ENCODE data around the gene TFF1. TPM values are rescaled to one million over a fixed set of nuclear protein-coding genes. Genes with fewer than 3 reads are reported as not detected.

The TFF1 gene
- total RNA-seq, 4 donors from 2014 or later, result 8.6 to 45.3 (median 25.8) TPM; not detected in 1

DNA sequence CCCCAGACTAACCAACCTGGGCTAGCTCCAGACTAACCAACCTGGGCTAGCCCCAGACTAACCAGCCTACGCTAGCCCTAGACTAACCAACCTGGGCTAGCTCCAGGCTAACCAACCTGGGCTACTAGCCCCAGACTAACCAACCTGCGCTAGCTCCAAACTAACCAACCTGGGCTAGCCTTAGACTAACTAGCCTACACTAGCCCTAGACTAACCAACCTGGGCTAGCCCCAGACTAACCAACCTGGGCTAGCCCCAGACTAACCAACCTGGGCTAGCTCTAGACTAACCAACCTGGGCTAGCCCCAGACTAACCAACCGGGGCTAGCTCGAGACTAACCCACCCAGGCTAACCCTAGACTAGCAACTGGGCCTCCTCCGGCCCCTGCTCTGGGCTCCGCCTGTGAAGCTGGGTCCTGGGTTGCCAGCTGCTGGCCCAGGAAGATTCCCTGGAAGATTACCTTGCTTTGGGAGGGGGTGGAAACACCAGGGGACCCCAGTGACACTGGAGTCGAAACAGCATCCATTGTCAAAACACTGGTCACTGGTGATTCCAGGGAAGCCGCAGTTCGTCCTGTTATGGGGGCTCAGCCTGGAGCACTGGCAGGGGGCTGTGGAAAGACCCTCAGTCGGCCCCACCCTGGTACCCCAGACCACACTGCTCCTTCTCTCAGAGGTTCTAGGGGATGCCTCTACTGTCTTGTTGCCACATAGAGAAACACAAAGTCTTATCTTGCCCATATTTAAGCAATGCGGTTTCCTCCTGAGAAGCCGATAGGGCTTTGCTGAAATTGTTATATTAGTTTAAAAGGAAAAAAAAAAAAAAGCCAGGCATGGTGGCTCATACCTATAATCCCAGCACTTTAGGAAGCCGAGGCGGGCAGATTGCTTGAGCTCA is 16.7 kb downstream of the TFF1 start:
- H3K4me3 ChIP-seq, result no peak overlapping the region
- 73 to 81% methylated on average over 4 to 14 of the region's 14 CpGs for WGBS, 2 donors (ENCODE audit: low coverage in 1 of 2)
- DNase-seq, result no peak
- in situ Hi-C loops (cut with MboI; ENCODE audit: low pct_ligation_motif_present in 1 of 4, low pct_unique_long_range_greater_than_20kb in 1 of 4, low sequenced_read_pairs in 3 of 4) (no loop called here), intact Hi-C loops (cut with DNase I; ENCODE audit: low total_unique reads) (no loop called here)
- no peak for TF ChIP-seq POLR2A (IDR thresholded peaks at IDR 0.05)
- TF ChIP-seq, protein P1, sequence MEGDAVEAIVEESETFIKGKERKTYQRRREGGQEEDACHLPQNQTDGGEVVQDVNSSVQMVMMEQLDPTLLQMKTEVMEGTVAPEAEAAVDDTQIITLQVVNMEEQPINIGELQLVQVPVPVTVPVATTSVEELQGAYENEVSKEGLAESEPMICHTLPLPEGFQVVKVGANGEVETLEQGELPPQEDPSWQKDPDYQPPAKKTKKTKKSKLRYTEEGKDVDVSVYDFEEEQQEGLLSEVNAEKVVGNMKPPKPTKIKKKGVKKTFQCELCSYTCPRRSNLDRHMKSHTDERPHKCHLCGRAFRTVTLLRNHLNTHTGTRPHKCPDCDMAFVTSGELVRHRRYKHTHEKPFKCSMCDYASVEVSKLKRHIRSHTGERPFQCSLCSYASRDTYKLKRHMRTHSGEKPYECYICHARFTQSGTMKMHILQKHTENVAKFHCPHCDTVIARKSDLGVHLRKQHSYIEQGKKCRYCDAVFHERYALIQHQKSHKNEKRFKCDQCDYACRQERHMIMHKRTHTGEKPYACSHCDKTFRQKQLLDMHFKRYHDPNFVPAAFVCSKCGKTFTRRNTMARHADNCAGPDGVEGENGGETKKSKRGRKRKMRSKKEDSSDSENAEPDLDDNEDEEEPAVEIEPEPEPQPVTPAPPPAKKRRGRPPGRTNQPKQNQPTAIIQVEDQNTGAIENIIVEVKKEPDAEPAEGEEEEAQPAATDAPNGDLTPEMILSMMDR (IDR thresholded peaks at IDR 0.05), result no peak
- no peak for TF ChIP-seq POLR2AphosphoS5 (IDR thresholded peaks at IDR 0.05)
- TF ChIP-seq EP300 (IDR thresholded peaks at IDR 0.05; ENCODE audit: low read depth), result no peak
- H3K9me3 ChIP-seq, result no peaks in the 10 kb centered on the region
- no peaks in the 10 kb centered on the region for H3K4me1 ChIP-seq
- no peaks in the 10 kb centered on the region for H3K27me3 ChIP-seq
- no peak overlapping the region for H3K27ac ChIP-seq
- no peaks in the 10 kb centered on the region for H3K36me3 ChIP-seq

DNA sequence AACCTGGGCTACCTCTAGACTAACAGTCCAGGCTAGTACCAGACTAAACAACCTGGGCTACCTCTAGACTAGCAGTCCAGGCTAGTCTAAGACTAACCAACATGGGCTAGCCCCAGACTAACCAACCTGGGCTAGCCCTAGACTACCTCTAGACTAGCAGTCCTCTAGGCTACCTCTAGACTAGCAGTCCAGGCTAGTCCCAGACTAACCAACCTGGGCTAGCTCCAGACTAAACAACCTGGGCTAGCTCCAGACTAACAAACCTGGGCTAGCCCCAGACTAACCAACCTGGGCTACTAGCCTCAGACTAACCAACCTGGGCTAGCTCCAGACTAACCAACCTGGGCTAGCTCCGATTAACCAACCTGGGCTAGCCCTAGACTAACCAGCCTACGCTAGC is 17.6 kb downstream of the TFF1 start:
- TF ChIP-seq POLR2A (IDR thresholded peaks at IDR 0.05) (no peak), POLR2AphosphoS5 (IDR thresholded peaks at IDR 0.05) (no peak), EP300 (IDR thresholded peaks at IDR 0.05; ENCODE audit: low read depth) (no peak)
- TF ChIP-seq, protein P1 (IDR thresholded peaks at IDR 0.05), result no peak
- H3K27ac ChIP-seq, result no peak overlapping the region
- H3K27me3 ChIP-seq, result no peaks in the 10 kb centered on the region
- no peaks in the 10 kb centered on the region for H3K9me3 ChIP-seq
- WGBS, 2 donors (ENCODE audit: low coverage in 1 of 2), result 100% methylated on average over 2 of the region's 2 CpGs; no CpG with 5 or more reads in 1 of the 2 donors
- DNase-seq, result no peak
- H3K4me1 ChIP-seq, result no peaks in the 10 kb centered on the region
- no peaks in the 10 kb centered on the region for H3K36me3 ChIP-seq
- no peak overlapping the region for H3K4me3 ChIP-seq
- in situ Hi-C loops (cut with MboI; ENCODE audit: low pct_ligation_motif_present in 1 of 4, low pct_unique_long_range_greater_than_20kb in 1 of 4, low sequenced_read_pairs in 3 of 4), result no loop called here
- intact Hi-C loops (cut with DNase I; ENCODE audit: low total_unique reads), result no loop called here

DNA sequence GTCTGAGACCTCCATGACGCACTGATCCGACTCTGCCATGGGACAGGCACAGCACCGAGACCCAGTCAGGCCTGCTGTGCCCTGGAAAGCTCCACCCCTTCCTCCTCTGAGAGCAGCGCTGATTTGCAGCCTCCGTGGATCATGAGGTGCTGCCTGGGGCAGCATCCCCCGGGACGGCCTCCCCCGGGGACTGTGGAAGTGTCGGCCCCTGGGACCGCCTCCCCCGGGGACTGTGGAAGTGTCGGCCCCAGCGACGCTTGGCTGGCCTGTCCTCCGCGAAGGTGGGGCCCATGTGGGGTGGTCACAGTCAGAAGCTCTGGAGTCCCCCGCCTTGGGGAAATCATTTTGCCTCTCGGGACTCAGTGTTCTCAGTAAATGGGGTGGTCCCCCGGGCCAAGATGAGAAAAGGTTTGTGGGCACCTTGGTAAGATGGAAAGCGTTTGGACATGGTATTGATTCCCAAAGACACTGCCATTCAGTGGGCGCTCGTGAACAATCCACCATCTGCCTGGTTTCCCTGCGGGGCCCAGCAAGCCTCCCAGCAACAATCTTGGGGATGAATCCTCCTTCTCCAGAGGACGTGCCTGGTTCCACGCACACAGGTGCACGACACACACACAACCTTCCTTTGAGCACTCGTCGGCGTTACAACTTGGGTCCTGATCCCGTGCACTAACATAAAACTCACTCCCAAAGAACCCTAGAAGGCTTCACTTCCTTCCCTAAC is 18.6 kb downstream of the TFF1 start:
- no peak overlapping the region for H3K4me3 ChIP-seq
- TF ChIP-seq, protein P1 (IDR thresholded peaks at IDR 0.05), result no peak
- TF ChIP-seq EP300 (IDR thresholded peaks at IDR 0.05; ENCODE audit: low read depth) (no peak), POLR2AphosphoS5 (IDR thresholded peaks at IDR 0.05) (no peak), POLR2A (IDR thresholded peaks at IDR 0.05) (no peak)
- no peak overlapping the region for H3K27ac ChIP-seq

DNA sequence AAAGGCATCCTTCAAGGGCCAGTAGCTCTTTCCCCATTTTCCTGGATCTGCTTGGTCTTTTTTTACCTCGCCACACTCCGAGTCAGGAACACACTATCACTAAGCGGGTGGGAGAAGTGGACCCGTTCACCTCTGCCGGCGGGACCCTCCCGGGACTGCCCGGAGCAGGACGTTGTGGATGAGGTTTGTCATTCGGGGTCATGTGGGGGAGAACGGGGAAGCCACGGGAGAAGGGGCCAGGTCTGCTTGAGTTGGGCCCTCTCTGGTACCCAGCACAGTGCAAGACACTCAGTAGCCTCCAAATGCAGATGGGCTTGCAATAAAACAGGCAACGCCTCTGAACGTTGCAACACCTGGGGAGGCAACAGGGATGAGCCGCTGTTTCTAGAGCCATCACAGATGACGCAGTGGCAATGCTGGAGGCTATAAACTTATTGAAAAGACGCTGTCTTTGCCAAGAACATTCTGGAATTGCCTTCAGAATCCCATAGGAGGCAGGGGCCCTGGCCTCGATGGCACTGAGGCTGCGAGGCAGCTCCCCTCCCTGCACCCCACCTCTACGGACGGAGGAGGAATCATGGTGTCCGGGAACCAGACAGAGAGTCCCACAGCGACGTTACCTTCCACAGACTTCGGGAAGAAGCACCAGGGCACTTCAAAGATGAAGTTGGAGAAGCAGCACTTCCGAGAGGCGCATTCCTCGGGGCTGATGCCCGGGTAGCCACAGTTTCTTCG is 19.3 kb downstream of the TFF1 start:
- no peaks in the 10 kb centered on the region for H3K27me3 ChIP-seq
- no peak for DNase-seq
- no peaks in the 10 kb centered on the region for H3K4me1 ChIP-seq
- in situ Hi-C loops (cut with MboI; ENCODE audit: low pct_ligation_motif_present in 1 of 4, low pct_unique_long_range_greater_than_20kb in 1 of 4, low sequenced_read_pairs in 3 of 4) (no loop called here), intact Hi-C loops (cut with DNase I; ENCODE audit: low total_unique reads) (no loop called here)
- H3K27ac ChIP-seq, result no peak overlapping the region
- no peaks in the 10 kb centered on the region for H3K9me3 ChIP-seq
- TF ChIP-seq POLR2A (IDR thresholded peaks at IDR 0.05) (no peak), POLR2AphosphoS5 (IDR thresholded peaks at IDR 0.05) (no peak), EP300 (IDR thresholded peaks at IDR 0.05; ENCODE audit: low read depth) (no peak)
- TF ChIP-seq, protein P1 (IDR thresholded peaks at IDR 0.05), result no peak
- H3K4me3 ChIP-seq, result no peak overlapping the region
- H3K36me3 ChIP-seq, result no peaks in the 10 kb centered on the region
- WGBS, 2 donors (ENCODE audit: low coverage in 1 of 2), result 82 to 87% methylated on average over 5 to 30 of the region's 30 CpGs

More for the DNA sequence above, 18.6 kb downstream of the TFF1 start:
- Histone ChIP-seq H3K27me3 (no peaks in the 10 kb centered on the region), H3K4me1 (no peaks in the 10 kb centered on the region), H3K9me3 (no peaks in the 10 kb centered on the region), H3K36me3 (no peaks in the 10 kb centered on the region)
- 84 to 86% methylated on average over 5 to 21 of the region's 30 CpGs for WGBS, 2 donors (ENCODE audit: low coverage in 1 of 2)
- intact Hi-C loops (cut with DNase I; ENCODE audit: low total_unique reads), result no loop called here
- in situ Hi-C loops (cut with MboI; ENCODE audit: low pct_ligation_motif_present in 1 of 4, low pct_unique_long_range_greater_than_20kb in 1 of 4, low sequenced_read_pairs in 3 of 4), result no loop called here
- DNase-seq, result no peak

Measured in transverse colon (tissue), 4 donors.